IPS DF 6.9 (cell line): ENCODE data around the gene RTN4.

Source experiments
- DNase-seq: peaks from one replicate; pipeline ENCODE4 v3.0.0-alpha.2; 2013; ENCODE audit warnings: low read depth, low spot score
- H3K27ac ChIP-seq: one replicate; pipeline ENCODE4 v1.5.1; 2013; ENCODE audit warnings: low read length, control low read depth
- H3K27me3 ChIP-seq: 2 replicates; pipeline ENCODE4 v1.6.1; 2013; ENCODE audit warnings: mild to moderate bottlenecking, low read length; ENCODE audit not compliant: control insufficient read depth, insufficient read depth
- H3K36me3 ChIP-seq: 2 replicates; pipeline ENCODE4 v1.6.1; 2013; ENCODE audit warnings: low read length; ENCODE audit not compliant: control insufficient read depth, insufficient read depth
- H3K4me1 ChIP-seq: 2 replicates; pipeline ENCODE4 v1.6.1; 2013; ENCODE audit warnings: low read length; ENCODE audit not compliant: control insufficient read depth, insufficient read depth
- H3K4me3 ChIP-seq: 2 replicates; pipeline ENCODE4 v1.5.1; 2013; ENCODE audit warnings: mild to moderate bottlenecking, low read length
- H3K9me3 ChIP-seq: 2 replicates; pipeline ENCODE4 v1.6.1; 2013; ENCODE audit warnings: low read length, inconsistent platforms; ENCODE audit not compliant: control insufficient read depth, insufficient read depth
- WGBS: extraction: QIAGEN DNeasy Blood & Tissue Kit; methylation state at CpG from one replicate; pipeline ENCODE4 v1.1.7; 2013; ENCODE audit warnings: mixed read lengths, missing lambda C conversion rate; ENCODE audit not compliant: insufficient read length, insufficient coverage; 5-methylcytosine and 5-hydroxymethylcytosine counted together

RTN4 gene

DNA sequence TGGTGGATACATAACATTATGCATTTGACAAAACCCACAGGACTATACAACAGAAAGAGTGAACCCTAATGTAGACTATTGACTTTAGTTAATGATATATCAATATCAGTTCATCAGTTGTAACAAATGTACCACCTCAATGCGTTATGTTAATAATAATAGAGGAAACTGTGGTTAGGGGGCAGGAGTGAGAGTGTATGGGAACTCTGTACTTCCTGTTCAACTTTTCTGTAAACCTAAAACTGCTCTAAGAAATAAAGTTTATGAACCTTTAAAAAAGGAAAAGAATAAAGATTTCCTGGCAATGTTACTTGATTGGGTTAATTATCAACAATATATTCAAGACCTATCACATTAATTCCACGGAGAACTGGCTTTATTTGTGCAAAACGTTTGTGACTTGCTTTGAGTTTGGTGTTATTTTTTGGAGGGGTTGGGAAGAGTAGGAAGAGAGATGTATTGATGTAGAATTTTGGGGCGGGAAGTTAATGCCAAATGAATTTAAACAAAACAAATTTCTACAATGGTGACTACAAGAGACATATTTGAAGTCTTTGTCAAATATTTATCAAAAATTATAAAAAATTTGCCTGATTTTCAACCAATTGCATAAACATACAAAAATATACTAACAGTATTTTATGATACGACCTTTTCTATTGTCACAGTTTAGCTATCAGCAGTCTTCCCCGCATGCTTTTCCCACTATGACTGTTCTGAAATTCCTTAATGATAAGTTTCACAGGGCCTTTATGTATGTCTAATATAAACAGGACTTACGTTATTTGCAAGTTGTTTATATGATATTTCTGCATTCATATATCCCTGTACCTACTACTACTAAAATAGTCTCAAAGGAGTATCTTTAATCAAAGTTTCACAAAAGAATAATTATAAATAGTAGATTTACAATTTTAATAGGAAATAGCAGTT, 2.1 kb upstream of the RTN4 start:
- WGBS = 100% methylated on average over 2 of the region's 7 CpGs
- H3K36me3 ChIP-seq = no peaks in the 10 kb centered on the region
- no peak for DNase-seq
- H3K27ac ChIP-seq = no peak overlapping the region
- peaks cover 3% of the 10 kb centered on the region; the same call in 1 of the 2 replicates for H3K4me1 ChIP-seq
- no peaks in the 10 kb centered on the region for H3K9me3 ChIP-seq
- no peak overlapping the region for H3K4me3 ChIP-seq
- H3K27me3 ChIP-seq = no peaks in the 10 kb centered on the region

DNA sequence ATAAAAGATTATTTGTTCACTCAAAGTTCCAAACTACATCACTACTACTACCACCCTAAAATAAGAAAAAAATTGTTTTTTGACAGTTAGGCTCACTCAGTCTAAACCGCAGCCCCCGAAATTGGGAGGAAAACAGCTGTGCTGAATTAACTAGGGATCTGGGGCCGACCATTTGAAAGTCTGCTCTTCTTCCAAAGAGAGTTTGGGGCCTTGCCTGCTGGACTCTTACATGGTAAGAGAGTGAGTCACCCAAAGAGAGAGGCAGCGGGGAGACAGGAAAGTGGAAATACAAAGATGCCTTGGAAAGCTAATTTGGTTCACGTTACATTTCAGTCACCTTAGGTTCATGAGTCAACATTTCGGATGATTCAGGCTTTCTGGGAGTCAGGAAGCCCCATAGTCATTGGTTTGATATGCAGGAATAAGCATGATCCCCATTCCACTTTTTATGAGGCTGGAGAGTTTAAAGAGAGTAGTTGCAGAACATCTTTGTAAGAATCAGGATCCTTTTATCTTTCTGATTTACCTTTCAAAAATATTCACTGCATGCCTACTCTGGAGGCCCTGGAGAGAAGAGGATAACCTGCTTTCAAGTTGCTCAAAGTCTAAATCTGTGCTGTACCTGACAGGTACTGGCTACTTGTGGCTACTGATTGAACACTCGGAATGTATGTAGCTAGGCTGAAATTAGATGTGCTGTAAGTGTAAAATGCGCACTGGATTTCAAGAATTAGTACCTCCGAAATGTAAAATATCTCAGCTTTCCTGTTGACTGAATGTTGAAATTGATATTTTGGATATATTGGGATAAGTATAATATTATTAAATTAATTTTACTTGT, 995 bp upstream of the RTN4 start:
- Histone ChIP-seq H3K36me3 (no peaks in the 10 kb centered on the region), H3K27ac (no peak overlapping the region), H3K27me3 (no peaks in the 10 kb centered on the region), H3K4me3 (peak overlapping the region; percentile 34; the same call in 1 of the 2 replicates), H3K4me1 (peaks cover 3% of the 10 kb centered on the region; the same call in 1 of the 2 replicates), H3K9me3 (no peaks in the 10 kb centered on the region)
- DNase-seq = no peak
- no CpG with 5 or more reads among the region's 9 CpGs for WGBS

DNA sequence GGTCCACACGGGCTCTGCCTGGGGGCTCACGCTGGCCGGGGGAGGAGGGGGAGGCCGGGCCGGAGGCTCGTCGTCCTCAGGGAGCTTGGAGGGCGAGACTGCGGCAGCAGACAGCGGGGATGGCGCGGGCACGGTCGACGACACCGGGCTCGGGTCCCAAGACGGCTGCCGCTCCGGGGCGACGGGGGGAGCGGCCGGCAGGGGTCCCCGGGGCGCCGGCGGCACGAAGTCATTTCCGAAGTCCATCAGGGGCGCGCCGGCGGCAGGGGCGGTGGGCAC, 491 bp downstream of the RTN4 start:
- H3K4me1 ChIP-seq = peaks cover 1% of the 10 kb centered on the region; the same call in 1 of the 2 replicates
- no CpG with 5 or more reads among the region's 35 CpGs for WGBS
- no peak overlapping the region for H3K27ac ChIP-seq
- peak overlapping the region; percentile 94 for H3K4me3 ChIP-seq
- H3K36me3 ChIP-seq = no peaks in the 10 kb centered on the region
- no peak for DNase-seq
- no peaks in the 10 kb centered on the region for H3K9me3 ChIP-seq
- no peaks in the 10 kb centered on the region for H3K27me3 ChIP-seq

DNA sequence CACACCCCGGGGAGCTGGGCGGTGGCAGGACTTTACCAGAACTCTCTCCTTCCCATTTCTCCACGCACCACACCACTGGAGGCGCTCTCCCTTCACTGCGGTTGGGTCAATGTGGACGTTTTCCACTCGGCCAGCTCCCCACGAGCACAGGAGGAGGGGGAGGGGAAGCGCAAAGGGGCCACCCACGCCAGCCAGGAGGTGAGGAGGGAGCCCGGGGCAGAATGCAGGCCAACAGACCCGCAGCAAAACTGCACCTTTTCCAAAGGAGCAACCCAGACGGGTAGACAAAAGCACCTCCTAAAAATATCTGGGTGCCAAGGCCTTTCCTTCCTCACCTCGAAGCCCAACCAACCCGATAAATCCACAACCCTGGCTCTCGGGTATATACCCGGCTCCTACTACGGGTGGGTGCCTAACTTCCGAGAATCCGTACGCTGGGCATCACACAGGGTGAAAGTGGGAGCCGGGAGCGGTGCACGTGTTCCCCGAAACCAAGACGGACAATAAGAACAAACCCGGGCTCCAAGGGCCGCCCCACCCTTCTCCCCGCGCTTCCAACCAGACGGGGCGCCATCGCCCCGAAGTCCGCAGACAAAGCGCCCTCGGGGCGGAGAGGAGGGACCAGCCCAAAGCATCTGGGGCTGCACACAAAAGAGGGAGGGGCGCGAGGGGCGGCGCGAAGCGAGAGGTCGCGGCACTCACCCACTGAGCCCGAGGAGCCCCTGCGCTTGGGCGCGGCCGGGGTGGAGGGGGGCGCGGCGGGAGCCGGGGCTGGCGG, 1.0 kb downstream of the RTN4 start:
- H3K4me1 ChIP-seq = peaks cover 1% of the 10 kb centered on the region; the same call in 1 of the 2 replicates
- H3K4me3 ChIP-seq = peak overlapping the region; percentile 94
- WGBS = no CpG with 5 or more reads among the region's 56 CpGs
- H3K9me3 ChIP-seq = no peaks in the 10 kb centered on the region
- DNase-seq = no peak
- no peaks in the 10 kb centered on the region for H3K36me3 ChIP-seq
- no peaks in the 10 kb centered on the region for H3K27me3 ChIP-seq
- H3K27ac ChIP-seq = no peak overlapping the region

DNA sequence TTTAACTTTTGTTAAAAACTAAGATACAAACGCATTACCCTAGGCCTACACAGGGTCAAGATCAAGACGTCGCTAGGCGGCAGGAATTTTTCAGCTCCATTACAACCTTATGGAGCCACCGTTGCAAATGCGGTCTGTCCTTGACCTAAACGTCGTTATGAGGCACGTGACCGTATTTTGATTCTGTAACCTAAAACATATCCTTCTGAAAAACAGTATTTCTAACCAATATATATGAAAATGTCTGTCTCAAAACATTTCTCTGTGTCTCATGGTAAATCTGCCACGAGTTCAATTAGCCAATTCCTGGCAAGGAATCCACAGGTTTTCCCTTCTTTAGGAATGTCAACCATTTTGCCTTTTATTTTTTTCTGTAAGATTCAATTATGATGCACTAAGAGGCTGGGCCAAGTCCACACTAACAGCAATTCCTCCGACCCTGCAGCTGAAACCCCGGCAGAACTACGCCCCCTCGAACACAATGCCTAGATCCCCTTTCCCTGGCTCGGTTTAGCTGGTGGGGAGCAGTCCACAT, 1.7 kb downstream of the RTN4 start:
- Histone ChIP-seq H3K27me3 (no peaks in the 10 kb centered on the region), H3K36me3 (no peaks in the 10 kb centered on the region), H3K4me3 (peak overlapping the region; percentile 94; the same call in 1 of the 2 replicates), H3K4me1 (peaks cover 3% of the 10 kb centered on the region; the same call in 1 of the 2 replicates), H3K9me3 (no peaks in the 10 kb centered on the region), H3K27ac (no peak overlapping the region)
- DNase-seq = no peak
- no CpG with 5 or more reads among the region's 16 CpGs for WGBS

DNA sequence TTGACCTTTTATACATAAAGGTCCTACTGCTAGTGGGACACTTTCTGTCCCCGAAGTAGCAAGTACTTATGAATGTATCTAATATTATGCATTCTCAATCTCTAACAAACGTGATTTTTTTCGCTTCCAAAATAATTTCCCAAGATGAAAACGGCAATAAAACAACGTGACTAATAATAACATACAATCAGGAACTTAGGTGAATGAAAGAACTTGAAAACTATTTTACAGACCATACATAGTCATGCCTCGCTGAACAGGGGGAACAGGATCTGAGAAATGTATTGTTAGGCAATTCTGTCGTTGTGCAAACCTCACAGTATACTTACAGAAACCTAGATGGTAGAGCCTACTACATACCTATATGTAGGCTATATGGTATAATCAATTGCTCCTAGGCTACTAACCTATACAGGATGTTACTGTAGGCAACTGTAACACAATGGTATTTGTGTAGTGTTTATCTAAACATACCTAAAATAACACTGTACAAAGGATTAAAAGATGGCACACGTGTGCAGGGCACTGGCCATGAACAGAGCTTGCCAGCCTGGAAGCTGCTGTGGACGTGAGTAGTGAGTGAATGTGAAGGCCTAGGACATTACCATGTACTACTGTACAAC, 2.5 kb downstream of the RTN4 start:
- Histone ChIP-seq H3K9me3 (no peaks in the 10 kb centered on the region), H3K4me1 (peaks cover 5% of the 10 kb centered on the region; the same call in 1 of the 2 replicates), H3K36me3 (no peaks in the 10 kb centered on the region), H3K27me3 (no peaks in the 10 kb centered on the region), H3K4me3 (peak overlapping the region; percentile 30; the same call in 1 of the 2 replicates), H3K27ac (no peak overlapping the region)
- no peak for DNase-seq
- WGBS = no CpG with 5 or more reads among the region's 9 CpGs

DNA sequence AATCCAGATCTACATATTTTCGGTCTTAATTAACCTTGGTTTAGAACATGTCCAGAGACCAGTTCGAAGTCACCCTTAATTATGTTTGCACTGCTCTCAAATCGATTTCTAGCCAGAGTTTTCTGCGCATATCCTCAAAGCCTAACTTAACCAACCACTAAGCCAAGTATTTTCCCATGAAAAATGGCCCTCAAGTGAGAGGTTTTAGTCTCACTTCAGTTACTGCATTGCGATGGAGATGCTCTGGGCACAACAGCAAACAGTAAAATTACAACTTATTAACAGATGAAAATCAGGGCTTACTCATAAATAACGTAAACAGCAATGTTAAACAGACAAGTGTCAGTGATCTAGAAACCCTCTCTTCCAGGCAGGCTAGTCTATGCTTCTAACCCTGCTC, 4.5 kb downstream of the RTN4 start:
- no CpG with 5 or more reads among the region's 6 CpGs for WGBS
- Histone ChIP-seq H3K4me3 (no peak overlapping the region), H3K4me1 (peaks cover 3% of the 10 kb centered on the region; the same call in 1 of the 2 replicates), H3K27ac (no peak overlapping the region), H3K36me3 (no peaks in the 10 kb centered on the region), H3K27me3 (no peaks in the 10 kb centered on the region), H3K9me3 (no peaks in the 10 kb centered on the region)
- no peak for DNase-seq

DNA sequence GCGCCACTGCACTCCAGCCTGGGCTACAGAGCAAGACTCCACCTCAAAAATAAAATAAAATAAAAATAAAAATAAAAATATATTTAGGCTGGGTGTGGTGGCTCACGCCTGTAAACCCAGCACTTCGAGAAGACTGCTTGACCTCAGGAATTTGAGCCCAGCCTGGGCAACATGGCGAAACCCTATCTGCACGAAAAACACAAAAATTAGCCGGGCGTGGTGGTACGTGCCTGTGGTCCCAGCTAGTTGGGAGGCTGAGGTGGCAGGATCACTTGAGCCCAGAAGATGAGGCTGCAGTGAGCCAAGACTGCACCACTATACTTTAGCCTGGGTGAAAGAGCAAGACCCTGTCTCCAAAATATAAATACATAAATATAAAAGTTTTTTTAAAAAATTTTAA, 6.4 kb downstream of the RTN4 start:
- Histone ChIP-seq H3K4me3 (no peak overlapping the region), H3K4me1 (peaks cover 3% of the 10 kb centered on the region; the same call in 1 of the 2 replicates), H3K27me3 (no peaks in the 10 kb centered on the region), H3K36me3 (no peaks in the 10 kb centered on the region), H3K27ac (no peak overlapping the region), H3K9me3 (no peaks in the 10 kb centered on the region)
- DNase-seq = no peak
- no CpG with 5 or more reads among the region's 8 CpGs for WGBS

DNA sequence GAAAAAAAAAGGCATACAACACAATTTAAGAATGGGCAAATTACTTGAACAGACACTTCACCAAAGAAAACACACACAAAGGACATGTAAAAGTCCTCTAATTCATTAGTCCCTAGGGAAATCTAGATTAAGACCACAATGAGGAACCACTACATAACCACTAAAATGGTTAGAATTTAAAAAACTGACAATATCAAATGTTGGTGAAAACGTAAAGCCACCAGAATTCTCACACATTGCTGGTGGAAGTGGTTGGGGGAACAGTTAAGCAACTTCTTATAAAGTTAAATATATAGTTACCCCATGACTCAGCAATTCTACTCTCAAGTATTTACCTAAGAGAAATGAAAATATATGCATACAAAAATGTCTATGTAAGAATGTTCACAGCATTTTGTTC, 11.8 kb downstream of the RTN4 start:
- DNase-seq = no peak
- H3K27ac ChIP-seq = no peak overlapping the region
- H3K9me3 ChIP-seq = no peaks in the 10 kb centered on the region
- WGBS = no CpG with 5 or more reads among the region's 1 CpG
- no peak overlapping the region for H3K4me3 ChIP-seq
- H3K4me1 ChIP-seq = peaks cover 2% of the 10 kb centered on the region; the same call in 1 of the 2 replicates
- H3K36me3 ChIP-seq = no peaks in the 10 kb centered on the region
- no peaks in the 10 kb centered on the region for H3K27me3 ChIP-seq
